Dermis microvascular lymphatic vessel endothelial cell (primary cell): Measurements from ENCODE around the gene CARD9. TPM values are rescaled to one million over a fixed set of nuclear protein-coding genes. Genes with fewer than 3 reads are reported as not detected.

ENCODE experiments used
- DNase-seq, 2 donors: peaks; one replicate each; pipeline versions ENCODE4 v3.0.0 to v3.0.0-alpha.2; 2010; ENCODE audit warnings: low read depth in 2 of 2
- total RNA-seq: library from RNA; depleted of rRNA; stranded (reverse); fragments of >200 nt; gene quantifications from 2 replicates; pipeline ENCODE4 v1.2.1, GENCODE V29; 2014

The CARD9 gene
- total RNA-seq, 1 donor from 2014 or later: 0.26 TPM

DNA sequence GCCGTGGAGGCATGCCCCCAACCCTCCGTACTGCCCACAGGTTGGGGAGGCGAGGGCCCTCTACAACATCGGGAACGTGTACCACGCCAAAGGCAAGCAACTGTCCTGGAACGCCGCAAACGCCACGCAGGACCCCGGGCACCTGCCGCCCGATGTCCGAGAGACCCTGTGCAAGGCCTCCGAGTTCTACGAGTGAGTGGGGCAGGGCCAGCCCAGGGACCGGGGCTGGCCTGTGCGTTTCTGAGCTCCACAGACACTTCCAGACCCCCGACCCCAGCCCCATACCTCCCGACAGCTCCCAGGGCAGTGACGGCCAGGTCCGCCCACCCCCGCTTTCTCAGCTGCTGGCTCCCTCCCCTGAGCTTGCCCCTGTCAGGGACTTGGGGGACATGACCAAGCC lies 36.6 kb downstream of the CARD9 start:
- DNase-seq: no peak

DNA sequence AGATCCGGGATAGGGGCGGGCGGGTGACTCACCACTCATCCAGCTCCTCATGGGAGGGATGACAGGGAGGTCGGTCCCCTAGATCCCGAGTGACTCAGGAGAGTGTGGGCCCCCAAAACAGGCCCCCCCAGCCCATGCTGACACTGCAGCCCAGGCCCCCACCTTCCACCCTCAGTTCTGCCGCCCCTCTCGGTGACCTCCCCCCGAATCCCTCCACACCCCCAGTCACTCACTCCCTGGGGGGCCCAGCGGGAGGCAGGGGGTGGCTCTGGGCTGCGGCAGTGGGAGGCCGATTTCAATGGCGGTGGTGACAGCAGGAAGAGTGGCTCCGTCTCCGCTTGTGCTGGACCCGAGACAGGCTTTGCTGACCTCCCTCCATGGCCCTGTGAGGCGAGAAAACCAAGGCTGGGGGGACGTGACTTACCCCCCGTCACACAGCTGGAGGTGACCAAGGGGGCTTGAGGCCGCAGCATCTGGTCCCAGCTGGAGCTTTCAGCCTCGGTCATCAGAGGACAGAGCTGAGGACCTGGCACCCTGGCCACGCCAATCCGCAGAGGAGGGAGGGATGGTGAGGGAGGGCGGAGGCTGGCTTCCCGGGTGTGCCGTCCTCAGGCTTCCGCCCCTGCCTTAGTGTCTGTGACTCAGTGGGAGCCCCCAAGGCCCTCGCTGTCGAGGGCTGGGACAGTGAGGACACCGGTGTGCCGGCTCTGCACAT lies 37.2 kb downstream of the CARD9 start:
- DNase-seq: no peak

DNA sequence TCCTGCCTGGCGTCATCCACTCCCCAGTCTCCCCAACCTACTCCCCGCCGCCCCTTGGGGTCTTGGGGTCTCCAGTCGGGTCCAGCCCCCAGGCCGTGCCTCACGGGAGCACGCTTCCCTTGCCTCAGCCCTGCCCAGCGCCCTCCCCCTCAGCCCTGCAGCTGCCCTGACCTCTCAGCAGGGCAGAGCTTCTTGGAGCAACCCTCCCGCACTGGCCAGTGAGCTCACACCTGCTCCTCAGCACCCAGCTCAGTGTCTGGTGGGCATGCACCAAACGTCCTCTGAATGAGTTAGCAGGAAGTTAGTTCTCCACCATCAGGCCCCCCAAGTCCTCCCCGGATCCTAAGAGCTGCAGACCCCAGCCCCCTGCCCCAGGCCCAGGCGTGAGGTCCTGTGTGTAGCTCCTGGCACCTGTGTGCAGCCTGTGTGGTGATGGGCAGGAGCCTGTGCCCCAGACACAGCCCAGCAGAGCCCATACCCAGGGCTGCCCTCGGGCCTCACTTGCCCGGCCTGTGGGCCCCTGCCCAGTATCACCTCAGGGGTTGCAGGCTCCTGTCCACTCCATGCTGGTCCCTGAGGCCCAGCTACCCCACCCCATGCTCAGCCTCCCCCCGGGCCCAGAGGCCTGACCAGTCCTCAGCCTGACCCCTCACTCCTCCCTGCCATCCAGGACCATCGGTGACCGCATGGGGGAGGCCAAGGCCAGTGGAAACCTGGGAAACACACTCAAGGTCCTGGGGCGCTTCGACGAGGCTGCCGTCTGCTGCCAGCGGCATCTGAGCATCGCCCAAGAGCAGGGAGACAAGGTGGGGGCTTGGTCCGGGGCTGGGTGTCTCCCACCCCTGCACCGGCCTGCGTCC lies 37.9 kb downstream of the CARD9 start:
- no peak for DNase-seq

DNA sequence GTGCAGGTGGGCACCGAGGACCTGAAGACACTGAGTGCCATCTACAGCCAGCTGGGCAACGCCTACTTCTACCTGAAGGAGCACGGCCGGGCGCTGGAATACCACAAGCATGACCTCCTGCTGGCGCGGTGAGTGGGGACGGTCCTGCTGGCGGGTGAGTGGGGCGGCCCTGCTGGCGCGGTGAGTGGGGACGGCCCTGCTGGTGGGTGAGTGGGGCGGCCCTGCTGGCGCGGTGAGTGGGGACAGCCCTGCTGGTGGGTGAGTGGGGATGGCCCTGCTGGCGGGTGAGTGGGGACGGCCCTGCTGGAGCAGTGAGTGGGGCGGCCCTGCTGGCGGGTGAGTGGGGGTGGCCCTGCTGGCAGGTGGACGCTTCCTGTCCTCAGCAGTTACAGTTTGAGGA lies 38.9 kb downstream of the CARD9 start:
- DNase-seq: no peak

DNA sequence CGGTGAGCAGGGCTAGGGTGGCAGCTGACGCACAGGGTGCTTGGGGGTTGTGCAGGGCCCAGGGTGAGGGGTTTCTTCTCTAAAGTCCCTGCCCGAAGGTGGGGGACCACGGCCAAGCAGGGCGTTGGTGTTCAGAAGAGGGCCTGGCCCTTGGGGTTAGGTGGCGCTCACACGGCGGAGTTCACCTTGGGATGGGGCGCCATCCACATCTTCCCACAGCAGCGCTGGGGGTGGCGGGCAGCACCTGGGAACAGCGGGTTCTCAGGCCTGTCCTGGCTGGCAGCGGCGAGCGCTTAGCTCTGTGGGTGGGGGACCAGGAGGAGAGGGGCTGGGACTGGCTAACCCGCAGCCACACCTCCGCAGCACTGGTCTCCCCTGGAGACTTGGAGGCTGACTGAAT lies 40.0 kb downstream of the CARD9 start:
- DNase-seq: no peak

DNA sequence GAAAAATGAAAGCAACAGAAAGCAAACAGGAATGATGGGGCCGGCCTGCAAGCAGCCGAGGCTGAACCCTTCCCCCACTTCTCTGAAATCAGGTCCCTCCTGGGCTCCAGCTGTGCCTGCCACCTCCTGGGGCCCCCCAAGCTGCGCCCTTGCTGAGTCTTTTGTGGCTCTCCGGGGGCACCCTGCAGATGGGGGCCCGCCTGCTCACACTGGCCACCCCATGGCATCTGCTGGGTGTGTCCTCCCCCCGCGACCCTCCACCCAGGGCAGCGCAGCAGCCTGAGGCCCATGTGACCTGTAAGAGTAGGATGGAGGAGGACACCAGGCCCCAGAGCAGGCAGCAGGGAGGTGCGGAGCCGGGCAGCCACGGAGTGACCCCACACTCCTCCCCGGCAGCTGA lies 40.4 kb downstream of the CARD9 start:
- DNase-seq: no peak

DNA sequence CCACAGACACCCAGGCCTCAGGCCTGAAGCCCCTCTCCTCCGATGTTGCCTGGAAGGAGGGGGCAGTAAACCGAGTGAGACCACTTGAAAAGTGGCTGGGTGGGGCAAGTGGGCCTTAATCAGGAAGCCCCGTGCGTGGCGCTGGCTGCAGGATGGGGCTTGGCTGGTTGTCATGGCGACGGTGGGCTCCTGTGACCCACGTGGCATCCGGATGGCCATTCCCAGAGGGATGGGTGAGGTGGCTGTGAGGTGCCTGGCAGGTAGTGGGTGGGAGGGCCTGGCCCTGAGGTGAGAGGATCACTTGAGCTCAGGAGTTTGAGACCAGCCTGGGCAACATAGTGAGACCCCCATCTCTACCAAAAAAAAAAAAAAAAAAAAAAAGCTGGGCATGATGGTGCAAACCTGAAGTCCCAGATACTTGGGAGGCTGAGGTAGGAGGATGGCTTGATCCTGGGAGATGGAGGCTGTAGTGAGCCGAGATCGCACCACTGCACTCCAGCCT lies 40.9 kb downstream of the CARD9 start:
- DNase-seq: no peak

DNA sequence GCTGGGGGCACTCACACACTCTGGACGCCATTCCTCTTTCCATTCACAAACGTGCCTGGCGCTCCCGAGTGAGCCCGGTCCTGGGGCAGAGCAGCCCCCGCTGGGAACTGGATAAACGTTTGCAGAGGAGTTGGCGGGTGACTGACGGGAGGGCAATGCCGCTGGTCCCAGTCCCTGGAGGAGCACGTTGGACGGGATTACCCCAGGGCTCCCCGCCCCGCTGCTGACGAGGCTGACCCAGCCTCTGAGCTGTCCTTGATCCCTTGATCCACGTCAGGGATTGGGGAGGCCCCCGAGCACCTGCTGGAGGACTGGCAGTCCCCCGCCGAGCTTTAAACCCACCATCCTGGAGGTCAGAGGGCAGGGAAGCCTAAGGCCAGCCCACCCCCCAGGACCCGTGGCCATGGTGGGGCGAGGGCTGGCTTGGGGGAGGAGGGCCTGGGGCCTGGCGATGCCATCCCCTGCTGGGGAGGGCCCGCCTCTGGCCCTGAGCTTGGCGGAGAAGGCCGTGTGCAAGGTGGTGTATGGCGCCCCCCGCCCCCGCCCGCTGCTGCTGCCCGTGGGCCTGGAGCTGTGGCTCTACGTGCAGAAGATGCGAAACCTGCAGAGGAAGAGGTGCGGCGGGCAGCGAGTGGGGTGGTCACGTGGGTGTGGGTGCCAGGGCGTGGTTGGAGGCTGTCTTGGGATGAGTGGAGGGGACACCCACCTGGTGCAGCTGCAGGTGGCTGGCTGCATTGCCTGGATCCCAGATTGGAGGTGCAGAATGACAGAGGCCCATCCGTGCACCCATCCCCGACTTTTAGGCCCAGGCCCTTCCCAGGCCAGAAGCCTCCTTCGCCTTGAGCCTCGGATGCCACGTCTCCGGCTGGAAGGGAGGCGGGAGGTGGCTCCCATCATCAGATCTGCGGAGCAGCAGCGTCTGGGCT lies 41.6 kb downstream of the CARD9 start:
- DNase-seq: no peak

DNA sequence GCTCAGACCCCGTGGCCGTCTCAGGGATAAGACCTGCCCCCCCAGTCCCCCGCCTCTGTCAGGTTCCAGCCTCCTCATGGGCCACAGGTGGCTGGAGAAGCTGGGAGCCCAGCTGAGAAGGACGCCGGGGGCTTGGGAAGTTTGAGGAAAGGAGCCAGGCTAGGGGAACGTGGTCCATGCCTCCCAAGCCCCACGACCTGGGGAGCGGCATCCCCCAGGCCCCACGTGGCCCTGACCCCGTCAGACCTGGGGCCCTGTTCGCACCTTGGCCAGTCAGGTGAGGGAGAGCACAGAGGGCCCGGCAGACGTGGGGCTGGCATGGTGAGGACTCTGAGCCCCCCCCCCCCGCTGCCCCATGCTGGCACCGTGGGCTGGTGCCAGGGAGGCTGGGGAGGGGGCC lies 42.4 kb downstream of the CARD9 start:
- no peak for DNase-seq

DNA sequence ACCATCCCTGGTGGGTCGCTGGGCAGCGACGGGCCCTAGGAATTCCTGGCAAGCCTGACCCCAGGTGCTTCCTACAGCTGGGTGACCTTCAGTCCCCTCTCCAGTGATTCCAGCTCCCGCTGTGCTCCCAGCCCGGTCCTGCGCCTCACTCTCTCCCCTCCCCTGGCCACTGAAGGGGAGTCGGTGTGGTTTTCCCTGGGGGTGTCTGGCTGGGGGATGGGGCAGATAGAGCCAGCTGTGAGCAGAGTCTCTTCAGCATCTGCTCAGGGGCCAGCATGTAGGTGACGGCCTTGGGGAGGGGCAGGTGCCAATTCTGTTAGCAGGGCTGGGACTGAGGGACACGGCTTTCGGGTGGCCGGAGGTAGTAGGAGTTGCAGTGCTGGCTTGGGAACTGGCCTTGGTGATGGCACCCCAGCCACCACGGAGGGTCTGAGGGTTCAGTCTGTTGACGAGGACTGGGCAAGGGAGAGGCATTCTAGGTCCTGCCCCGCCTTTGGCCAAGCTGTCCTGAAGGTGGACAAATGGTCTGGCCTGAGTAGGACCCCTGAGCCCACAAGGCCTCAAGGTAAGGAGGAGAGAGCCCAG lies 43.0 kb downstream of the CARD9 start:
- DNase-seq: peak; percentile 31

DNA sequence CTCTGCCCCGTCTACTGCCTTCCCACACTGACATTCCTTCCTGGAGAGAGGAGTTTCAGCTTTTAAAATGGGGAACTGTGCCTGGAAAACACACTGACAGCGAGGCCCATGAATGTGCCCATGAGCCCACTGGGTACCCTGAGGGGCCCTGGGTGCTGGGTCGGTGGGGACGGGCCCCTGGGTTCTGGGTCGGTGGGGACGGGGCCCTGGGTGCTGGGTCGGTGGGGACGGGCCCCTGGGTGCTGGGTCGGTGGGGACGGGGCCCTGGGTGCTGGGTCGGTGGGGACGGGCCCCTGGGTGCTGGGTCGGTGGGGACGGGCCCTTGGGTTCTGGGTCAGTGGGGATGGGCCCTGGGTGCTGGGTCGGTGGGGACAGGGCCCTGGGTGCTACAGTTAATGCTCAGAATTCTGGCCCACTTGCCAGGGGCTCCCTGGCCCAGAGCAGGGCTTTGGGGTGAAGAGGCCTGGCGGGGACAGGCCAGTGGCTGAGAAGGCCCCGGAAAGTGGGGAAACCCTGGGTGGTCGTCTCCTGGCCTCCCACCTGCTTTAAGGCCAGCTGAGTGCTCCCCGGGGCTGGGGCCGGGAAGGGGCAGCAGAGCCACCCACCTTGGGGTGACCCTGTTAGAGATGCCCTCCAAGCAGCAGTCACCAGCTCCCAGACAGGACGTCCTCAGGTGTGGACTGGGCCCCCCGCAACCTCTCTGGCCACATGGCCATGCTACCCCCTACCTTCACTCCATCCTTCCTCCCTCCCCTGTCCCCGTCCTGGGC lies 43.6 kb downstream of the CARD9 start:
- no peak for DNase-seq

DNA sequence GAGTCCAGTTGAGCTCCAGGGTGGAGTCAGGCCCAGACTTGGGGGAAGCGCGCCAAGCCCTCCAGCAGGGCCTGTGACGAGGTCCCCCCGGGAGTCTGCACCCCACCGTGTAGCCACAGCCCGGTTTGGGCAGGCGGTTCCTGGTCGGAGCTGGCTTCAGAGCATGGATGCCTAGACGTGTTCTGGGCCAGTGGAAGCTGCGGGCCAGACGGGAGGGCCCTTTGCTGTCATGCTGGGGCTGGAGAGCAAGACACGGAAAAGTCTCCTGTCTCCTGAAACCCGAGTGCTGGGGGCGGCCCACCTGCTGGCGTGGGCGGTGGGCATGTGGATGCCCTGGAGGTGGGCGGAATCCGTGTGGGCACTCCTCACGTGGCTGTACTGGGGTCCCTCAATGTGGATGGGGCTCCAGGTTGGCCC lies 44.2 kb downstream of the CARD9 start:
- no peak for DNase-seq

DNA sequence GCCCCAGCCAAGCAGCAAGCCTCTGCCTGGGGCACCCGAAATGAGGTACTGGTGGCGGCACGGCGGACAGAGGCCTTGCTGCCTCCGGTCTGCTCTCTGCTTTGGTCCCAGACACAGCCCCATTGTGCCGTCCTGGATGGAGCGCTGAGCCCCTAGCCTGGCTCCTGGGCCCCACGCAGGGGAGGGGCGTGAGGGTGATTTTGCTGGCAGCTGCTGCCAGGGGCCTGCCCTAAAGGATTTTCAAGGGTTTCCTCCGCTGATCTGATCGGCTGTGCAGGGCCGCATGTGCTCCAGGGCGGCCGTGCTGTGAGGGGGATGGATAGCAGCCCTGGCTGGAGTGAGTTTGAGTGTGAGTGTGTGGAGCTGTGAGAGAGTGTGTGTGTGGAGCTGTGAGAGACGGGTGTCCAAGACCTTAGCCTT lies 44.8 kb downstream of the CARD9 start:
- peak in 1 of 2 donors; percentile 36 for DNase-seq

DNA sequence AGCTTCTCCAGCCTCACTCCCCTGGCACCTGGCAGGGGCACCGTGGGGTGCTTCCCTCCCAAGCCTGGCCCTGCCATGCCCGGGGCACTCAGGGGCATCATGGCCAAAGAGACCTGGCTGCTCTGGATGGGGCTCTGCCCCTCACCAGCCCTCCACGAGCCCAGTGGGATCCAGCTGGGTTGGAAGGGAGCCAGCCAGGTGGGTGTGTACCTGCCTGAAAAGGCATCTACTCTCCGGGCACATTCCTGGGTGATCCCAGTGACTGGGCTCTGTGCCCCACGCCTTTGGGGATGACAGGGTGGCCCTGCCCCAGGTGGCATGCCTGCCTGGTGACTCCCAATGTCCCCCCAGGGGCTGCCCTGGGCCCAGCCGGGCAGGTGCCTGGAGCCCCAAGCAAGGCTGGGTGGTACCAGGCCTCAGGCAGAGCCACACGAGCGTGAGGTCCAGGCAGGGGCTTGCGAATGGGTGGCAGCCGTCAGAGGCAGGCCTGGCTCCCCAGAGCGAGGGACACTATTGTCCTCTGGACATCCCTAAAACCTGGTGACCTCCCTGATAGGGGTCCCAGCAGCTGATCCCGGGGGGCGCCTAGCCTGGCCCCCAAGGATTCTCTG lies 45.4 kb downstream of the CARD9 start:
- no peak for DNase-seq

DNA sequence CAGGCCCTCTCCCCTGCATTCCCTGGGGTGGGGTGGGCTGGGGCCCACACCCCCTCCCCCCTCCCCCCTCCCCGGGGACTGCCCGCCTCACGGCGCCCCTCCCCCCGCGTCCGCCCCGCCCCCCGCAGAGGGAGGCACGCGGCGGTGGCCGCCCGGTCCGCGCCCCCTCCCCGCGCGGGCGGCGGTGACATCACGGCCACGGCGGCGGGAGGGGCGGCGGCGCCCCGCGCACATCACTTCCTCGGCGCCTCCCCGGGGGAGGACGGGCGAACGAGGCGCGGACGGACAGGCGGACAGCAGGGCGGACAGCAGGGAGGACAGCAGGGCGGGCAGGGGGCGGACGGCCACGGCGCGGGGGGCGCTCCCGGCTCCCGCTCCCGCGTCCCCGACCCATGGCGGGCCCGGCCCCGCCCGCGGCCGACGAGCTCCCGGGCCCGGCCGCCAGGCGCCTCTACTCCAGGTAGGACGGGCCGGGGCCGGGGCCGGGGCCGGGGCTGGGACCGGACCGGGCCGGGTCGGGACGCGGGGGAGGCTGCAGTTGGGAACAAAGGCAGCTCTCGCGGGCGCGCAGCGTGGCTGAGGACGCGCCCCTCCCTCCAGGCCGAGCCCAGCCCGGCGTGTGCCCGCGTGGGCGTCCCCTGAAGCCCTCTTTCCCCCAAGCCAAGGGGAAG lies 46.0 kb downstream of the CARD9 start, which contains the start of gene GPSM1:
GPSM1 (plus strand) TSS at position 236 of the 671 bp plus-strand sequence; CDS start at position 393, 157 bp downstream.
- peak; percentile 11 to 77 for DNase-seq

DNA sequence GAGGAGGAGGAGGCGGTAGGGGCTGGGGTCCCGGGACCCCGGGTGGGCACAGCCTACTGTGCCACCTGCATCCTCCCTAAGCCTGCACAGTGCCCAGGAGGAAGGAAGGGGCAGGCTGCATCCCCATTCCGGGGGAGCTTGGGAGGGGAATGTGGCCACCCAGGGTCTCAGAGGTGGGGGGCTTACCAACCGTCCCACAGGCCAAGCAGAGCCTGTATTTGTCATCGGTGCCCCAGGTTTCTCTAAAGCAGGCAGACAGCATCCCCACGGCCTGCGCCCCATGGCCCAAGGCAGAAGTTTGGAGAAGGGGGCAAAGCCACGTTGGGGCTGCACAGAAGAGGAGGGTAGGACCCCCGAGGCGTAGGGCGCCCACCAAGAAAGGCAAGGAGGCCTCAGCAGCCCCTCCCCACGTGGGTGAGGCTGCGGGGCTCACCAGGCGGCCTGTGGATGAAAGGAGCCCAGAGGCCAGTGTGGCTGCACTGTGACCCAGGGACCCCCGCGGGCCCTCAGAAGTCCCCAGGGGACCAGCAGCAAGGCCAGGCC lies 46.6 kb downstream of the CARD9 start:
- DNase-seq: no peak

DNA sequence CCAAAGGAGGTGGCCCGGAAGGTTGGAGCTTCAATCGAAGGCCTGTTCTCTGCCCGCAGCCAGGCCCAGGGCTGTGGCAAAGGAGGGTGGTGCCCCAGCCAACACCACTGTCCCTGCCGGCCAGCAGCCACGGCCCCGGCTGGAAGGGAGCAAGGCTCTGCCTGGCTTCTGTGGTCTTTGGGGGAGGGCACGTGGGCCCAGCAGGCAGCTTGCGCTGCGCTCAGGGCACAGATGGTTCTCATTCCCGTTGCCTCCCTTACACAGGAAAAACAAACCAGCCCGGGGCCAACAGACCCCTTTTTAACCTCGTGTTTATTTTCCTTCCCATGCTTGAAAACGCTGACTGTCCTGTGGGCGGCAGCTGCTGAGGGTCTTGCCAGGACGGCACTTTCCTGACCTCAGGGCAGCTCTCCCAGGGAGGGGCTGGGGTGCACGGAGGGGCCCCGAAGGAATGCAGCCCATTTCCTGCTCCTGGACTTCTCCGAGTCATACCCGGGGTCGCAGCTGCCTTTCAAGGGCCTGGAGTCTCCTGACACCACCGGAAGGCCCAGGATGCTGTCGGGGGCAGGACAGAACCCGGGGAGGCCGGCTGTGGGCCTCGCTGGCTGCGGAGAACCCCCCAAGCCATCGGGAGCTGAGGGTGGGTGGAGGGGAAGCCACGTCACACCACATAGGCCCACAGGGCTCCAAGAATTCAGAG lies 47.3 kb downstream of the CARD9 start:
- peak; percentile 16 to 52 for DNase-seq

DNA sequence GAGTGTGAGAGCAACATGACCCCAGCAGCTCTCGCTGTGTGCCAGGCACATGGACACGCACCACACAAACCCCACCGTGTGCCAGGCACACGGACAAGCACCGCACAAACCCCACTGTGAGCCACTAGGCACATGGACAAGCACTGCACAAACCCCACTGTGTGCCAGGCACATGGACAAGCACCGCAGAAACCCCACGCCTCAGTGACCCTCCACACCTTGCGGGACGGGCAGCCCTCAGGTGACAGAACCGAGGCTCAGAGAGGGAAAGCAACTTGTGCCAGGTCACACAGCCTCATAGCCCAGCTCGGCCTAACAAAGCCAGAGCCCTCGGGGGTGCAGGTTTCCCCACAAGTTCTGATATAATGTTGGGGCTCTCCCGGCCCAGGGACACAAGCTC lies 48.1 kb downstream of the CARD9 start:
- no peak for DNase-seq
